Tibial nerve (tissue), 4 donors: ENCODE results near the gene CD72.

ENCODE experiments used
- EP300 ChIP-seq, 2 donors: sonication (generic); formaldehyde crosslinking; IDR thresholded peaks; one replicate each; pipeline ENCODE4 v1.6.1; 2017; ENCODE audit warnings: antibody characterized with exemption in 2 of 2, mild to moderate bottlenecking in 1 of 2
- POLR2A ChIP-seq, 2 donors: fragments of 450-650 bp; IDR thresholded peaks; one replicate each; pipeline ENCODE4 v1.6.1; 2017; ENCODE audit warnings: antibody characterized with exemption in 2 of 2, mild to moderate bottlenecking in 2 of 2, moderate library complexity in 2 of 2
- TF ChIP-seq, protein P1 (sequence below), 5 experiments: fragments of 200-600 bp in 3 of 5; fragments of 450-650 bp in 2 of 5; sonication (generic) in 3 of 5; IDR thresholded peaks; one replicate each; pipeline ENCODE4 v1.5.1; 2016 to 2019; ENCODE audit warnings: antibody characterized with exemption in 5 of 5, mild to moderate bottlenecking in 3 of 5, moderate library complexity in 2 of 5

DNA sequence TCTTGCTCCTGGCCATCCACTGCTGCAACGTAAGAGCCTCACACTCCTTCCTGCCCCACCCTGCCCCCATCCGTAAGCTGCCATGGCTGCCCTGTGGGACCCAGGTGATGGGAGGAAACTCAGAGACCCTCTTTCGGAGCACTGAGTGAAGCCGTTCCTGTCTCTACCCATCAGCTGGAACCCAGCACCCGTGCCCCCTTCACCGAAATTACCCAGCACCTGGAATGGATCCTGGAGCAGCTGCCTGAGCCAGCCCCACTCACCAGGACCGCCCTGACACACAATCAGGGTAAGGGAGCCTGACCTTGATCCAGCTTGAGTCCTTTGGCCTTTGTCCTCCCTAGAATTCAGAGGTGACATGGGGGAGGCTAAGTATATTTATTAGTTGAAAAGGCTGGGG, 10.0 kb downstream of the CD72 start:
- TF ChIP-seq, protein P1, sequence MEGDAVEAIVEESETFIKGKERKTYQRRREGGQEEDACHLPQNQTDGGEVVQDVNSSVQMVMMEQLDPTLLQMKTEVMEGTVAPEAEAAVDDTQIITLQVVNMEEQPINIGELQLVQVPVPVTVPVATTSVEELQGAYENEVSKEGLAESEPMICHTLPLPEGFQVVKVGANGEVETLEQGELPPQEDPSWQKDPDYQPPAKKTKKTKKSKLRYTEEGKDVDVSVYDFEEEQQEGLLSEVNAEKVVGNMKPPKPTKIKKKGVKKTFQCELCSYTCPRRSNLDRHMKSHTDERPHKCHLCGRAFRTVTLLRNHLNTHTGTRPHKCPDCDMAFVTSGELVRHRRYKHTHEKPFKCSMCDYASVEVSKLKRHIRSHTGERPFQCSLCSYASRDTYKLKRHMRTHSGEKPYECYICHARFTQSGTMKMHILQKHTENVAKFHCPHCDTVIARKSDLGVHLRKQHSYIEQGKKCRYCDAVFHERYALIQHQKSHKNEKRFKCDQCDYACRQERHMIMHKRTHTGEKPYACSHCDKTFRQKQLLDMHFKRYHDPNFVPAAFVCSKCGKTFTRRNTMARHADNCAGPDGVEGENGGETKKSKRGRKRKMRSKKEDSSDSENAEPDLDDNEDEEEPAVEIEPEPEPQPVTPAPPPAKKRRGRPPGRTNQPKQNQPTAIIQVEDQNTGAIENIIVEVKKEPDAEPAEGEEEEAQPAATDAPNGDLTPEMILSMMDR (IDR thresholded peaks at IDR 0.05), result no peak
- TF ChIP-seq POLR2A (IDR thresholded peaks at IDR 0.05) (no peak), EP300 (IDR thresholded peaks at IDR 0.05) (no peak)
